PC-9 (cell line): ENCODE results near the gene C5.

Source experiments
- CTCF ChIP-seq: fragments of 200-600 bp; sonication (generic); conservative IDR thresholded peaks from 2 replicates; pipeline ENCODE4 v1.6.1; 2017; ENCODE audit warnings: mixed run types, antibody characterized with exemption, mild to moderate bottlenecking, moderate library complexity
- EZH2 ChIP-seq: fragments of 200-600 bp; sonication (generic); IDR thresholded peaks from 2 replicates; pipeline ENCODE4 v1.8.0; 2017; ENCODE audit warnings: antibody characterized with exemption, low read depth

- no peak for TF ChIP-seq CTCF
- TF ChIP-seq EZH2: no peak
Measured at GRCh38 chr9:120944434-120944843, 105.6 kb downstream of the C5 start.
